ENCODE measurements around the gene CYGB. TPM values are rescaled to one million over a fixed set of nuclear protein-coding genes. Genes with fewer than 3 reads are reported as not detected.

CYGB gene
- total and polyA plus RNA-seq, 2 of the 13 experiments (the other 11 are each of a cell fraction or from before 2014, with no cell fraction given): 18.9 to 27.1 TPM

DNA sequence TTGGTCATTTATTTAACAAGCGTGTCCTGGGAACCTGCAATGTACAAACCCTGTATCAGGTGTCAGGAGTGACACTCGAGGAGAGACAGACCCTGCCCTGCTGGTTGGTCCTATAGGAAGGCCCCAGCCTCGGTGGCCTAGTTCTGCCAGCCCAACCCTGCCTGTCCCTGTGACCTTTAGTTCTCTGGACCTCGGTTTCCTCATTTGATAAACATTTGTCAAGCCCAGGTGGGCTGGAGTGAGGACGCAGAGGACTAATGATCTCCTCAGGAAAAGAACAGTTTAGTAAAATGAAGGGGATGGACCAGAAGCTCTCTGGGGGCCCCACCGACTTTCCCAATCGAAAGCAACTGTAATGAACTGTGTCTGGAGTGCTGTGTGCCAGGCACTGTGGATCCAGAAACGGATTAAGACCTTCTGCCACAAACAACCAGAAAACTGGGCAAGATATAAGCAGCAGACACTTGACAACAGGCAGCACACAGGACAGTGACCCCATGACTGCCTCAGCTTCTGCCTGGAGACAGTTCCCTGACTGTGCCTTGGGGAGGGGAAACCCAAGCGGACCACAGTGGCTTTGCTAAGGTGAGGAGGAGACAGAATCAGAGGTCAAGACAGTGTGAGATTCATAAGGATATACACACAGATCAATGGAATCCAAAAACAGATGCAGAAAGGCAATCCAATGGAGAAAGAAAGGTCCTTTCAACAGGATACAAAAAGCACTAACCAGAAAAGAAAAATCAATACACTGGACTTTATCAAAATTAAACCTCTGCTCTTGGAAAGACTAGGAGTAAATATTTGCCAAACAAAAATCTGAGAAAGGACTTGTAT, 11.1 kb upstream of the CYGB start (continued):
- TF ChIP-seq ZXDC (CRISPR knock-in tag; IDR thresholded peaks at IDR 0.05) (no peak), CTCF (CRISPR knock-in tag; IDR thresholded peaks at IDR 0.05) (no peak), ZNF773 (CRISPR knock-in tag; IDR thresholded peaks at IDR 0.05; ENCODE audit: borderline replicate concordance) (no peak), TBP (CRISPR knock-in tag; IDR thresholded peaks at IDR 0.05) (no peak), MAZ (IDR thresholded peaks at IDR 0.05; ENCODE audit: borderline replicate concordance, low read depth, low read length) (no peak), MAZ (CRISPR knock-in tag; IDR thresholded peaks at IDR 0.05; ENCODE audit: low read depth) (peak; percentile 50; the same call in 1 of the 2 replicates), SMARCE1 (IDR thresholded peaks at IDR 0.05; ENCODE audit: borderline replicate concordance) (no peak), HIVEP1 (CRISPR knock-in tag; IDR thresholded peaks at IDR 0.05) (0 out of 2 replicates have a peak, but pooled peaks have one; percentile 50), ATF7 (IDR thresholded peaks at IDR 0.05) (no peak), ATF7 (CRISPR knock-in tag; IDR thresholded peaks at IDR 0.05) (no peak; the same call in 1 of the 2 replicates), TCF12 (IDR thresholded peaks at IDR 0.05) (no peak), TCF12 (CRISPR knock-in tag; IDR thresholded peaks at IDR 0.05) (0 out of 2 replicates have a peak, but pooled peaks have one; percentile 35), ZNF574 (CRISPR knock-in tag; IDR thresholded peaks at IDR 0.05) (peak; percentile 28; the same call in 1 of the 2 replicates)
- TF ChIP-seq, protein P1, sequence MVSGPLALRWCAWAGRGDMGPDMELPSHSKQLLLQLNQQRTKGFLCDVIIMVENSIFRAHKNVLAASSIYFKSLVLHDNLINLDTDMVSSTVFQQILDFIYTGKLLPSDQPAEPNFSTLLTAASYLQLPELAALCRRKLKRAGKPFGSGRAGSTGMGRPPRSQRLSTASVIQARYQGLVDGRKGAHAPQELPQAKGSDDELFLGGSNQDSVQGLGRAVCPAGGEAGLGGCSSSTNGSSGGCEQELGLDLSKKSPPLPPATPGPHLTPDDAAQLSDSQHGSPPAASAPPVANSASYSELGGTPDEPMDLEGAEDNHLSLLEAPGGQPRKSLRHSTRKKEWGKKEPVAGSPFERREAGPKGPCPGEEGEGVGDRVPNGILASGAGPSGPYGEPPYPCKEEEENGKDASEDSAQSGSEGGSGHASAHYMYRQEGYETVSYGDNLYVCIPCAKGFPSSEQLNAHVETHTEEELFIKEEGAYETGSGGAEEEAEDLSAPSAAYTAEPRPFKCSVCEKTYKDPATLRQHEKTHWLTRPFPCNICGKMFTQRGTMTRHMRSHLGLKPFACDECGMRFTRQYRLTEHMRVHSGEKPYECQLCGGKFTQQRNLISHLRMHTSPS (CRISPR knock-in tag; IDR thresholded peaks at IDR 0.05; ENCODE audit: low read depth): peak; percentile 40; the same call in 1 of the 2 replicates
- TF ChIP-seq, protein P2, sequence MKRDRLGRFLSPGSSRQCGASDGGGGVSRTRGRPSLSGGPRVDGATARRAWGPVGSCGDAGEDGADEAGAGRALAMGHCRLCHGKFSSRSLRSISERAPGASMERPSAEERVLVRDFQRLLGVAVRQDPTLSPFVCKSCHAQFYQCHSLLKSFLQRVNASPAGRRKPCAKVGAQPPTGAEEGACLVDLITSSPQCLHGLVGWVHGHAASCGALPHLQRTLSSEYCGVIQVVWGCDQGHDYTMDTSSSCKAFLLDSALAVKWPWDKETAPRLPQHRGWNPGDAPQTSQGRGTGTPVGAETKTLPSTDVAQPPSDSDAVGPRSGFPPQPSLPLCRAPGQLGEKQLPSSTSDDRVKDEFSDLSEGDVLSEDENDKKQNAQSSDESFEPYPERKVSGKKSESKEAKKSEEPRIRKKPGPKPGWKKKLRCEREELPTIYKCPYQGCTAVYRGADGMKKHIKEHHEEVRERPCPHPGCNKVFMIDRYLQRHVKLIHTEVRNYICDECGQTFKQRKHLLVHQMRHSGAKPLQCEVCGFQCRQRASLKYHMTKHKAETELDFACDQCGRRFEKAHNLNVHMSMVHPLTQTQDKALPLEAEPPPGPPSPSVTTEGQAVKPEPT (CRISPR knock-in tag; IDR thresholded peaks at IDR 0.05; ENCODE audit: low read depth): 0 out of 2 replicates have a peak, but pooled peaks have one; percentile 59
